Adrenal gland (tissue), 12 donors: ENCODE measurements around the gene KLHL29. TPM values are rescaled to one million over a fixed set of nuclear protein-coding genes. Genes with fewer than 3 reads are reported as not detected.
A peak's percentile ranks its signal among the peaks of the same experiment; 100 is the strongest.

ENCODE experiments used
- DNase-seq, 7 donors: peaks; one replicate each; pipeline ENCODE4 v3.0.0-alpha.2; 2019 to 2020
- H3K27ac ChIP-seq, 5 donors: fragments of 200-600 bp; sonication (generic) in 4 of 5; 1 replicate in 3 of 5; 2 replicates in 2 of 5; pipeline versions ENCODE4 v1.5.1 to v1.8.0; 2016 to 2020; ENCODE audit warnings: mild to moderate bottlenecking in 1 of 5
- H3K27me3 ChIP-seq: fragments of 200-600 bp; 2 replicates; pipeline ENCODE4 v1.8.0; 2021
- H3K36me3 ChIP-seq, 2 donors: fragments of 200-600 bp; replicated peaks in 1 of 2; 1 replicate in 1 of 2; 2 replicates in 1 of 2; pipeline versions ENCODE4 v1.5.1 to v1.8.0; 2018 to 2022
- H3K4me1 ChIP-seq, 2 donors: fragments of 200-600 bp; replicated peaks in 1 of 2; 1 replicate in 1 of 2; 2 replicates in 1 of 2; pipeline versions ENCODE4 v1.5.1 to v1.8.0; 2018 to 2021
- H3K4me3 ChIP-seq, 4 donors: fragments of 200-600 bp; sonication (generic) in 3 of 4; one replicate each; pipeline ENCODE4 v1.5.1; 2016 to 2018
- H3K9me3 ChIP-seq, 3 donors: fragments of 200-600 bp; sonication (generic) in 1 of 3; replicated peaks in 1 of 3; 1 replicate in 2 of 3; 2 replicates in 1 of 3; pipeline versions ENCODE4 v1.5.1 to v1.8.0; 2016 to 2021
- POLR2A ChIP-seq, 2 donors: fragments of 450-650 bp; IDR thresholded peaks; one replicate each; pipeline ENCODE4 v1.6.1; 2017; ENCODE audit warnings: antibody characterized with exemption in 2 of 2, mild to moderate bottlenecking in 2 of 2, moderate library complexity in 1 of 2
- WGBS, 4 donors: extraction: QIAGEN DNeasy Blood & Tissue Kit in 2 of 4; methylation state at CpG; one replicate each; pipeline versions ENCODE4 v1.1.5 to v1.1.7; 2013 to 2017; 5-methylcytosine and 5-hydroxymethylcytosine counted together
- intact Hi-C, 2 donors: fragments of 100-400 bp; cut with DNase I; formaldehyde crosslinking; loops; one replicate each; pipeline versions ENCODE4 v1.14.1 to v1.15.0; 2022 to 2023
- polyA plus RNA-seq, 3 donors: library from polyadenylated mRNA; stranded (reverse); fragments of 200-250 nt in 2 of 3; fragments of 350-450 nt in 1 of 3; fragmentation: Illumina TruSeq in 1 of 3; extraction: RNeasy Lipid Tissue Mini Kit (QIAGEN cat#74804) in 1 of 3; gene quantifications; one replicate each; pipeline ENCODE4 v1.2.3, GENCODE V29; 2013 to 2014
- total RNA-seq, 9 donors: library from RNA; depleted of rRNA in 4 of 9; stranded (reverse); fragments of >200 nt in 4 of 9; fragments of 120-200 nt in 1 of 9; fragmentation: NEBNext Ultra II Directional in 1 of 9; extraction: Animal tissue kit (Norgen Biotek cat#: 25700) in 1 of 9; gene quantifications; one replicate each; pipeline versions ENCODE4 v1.1.0 to v1.2.4, GENCODE V29; 2013 to 2023
- TF ChIP-seq, protein P1 (sequence below), 6 experiments: fragments of 450-650 bp in 4 of 6; fragments of 200-600 bp in 2 of 6; sonication (generic) in 1 of 6; IDR thresholded peaks; 1 replicate in 5 of 6; 2 replicates in 1 of 6; pipeline versions ENCODE4 v1.5.1 to v1.8.0; 2016 to 2021; ENCODE audit warnings: antibody characterized with exemption in 6 of 6, mild to moderate bottlenecking in 2 of 6, moderate library complexity in 1 of 6
- donor health status: healthy with polysubstance abuse.
- donor health status: Bipolar disorder and iron deficiency.
- donor health status: DM: yes; HTN: yes; CAD: no.
- donor health status: DM: no; HTN: no; CAD: no.
- donor health status: DM: no; HTN: no; CAD: no.
- donor health status: DM: yes; HTN: yes; CAD: no.

KLHL29 gene
- total and polyA plus RNA-seq, 12 donors = 1.9 to 24.5 (median 15.7) TPM

DNA sequence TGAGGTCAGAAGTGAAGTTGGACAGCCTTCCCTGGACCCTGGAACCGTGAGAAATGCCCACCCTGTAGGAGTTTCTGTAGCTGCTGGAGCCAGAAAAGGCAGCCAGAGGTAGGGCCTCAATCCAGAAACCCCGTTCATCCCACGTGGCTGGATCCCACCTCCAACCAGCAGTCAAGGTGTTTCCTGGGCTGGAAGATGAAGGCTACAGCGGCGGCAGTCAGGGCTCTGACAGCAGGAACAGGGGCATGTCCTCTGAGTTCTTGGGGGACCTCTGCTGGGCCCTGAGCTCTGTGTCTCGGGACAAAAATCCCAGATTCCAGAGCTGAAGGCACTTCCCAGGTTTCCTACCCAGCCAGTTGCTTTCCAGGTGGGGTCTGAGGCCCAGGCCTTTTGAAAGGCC is 218.2 kb downstream of the KLHL29 start:
- Histone ChIP-seq H3K4me3 (no peak overlapping the region), H3K27ac (peak overlapping the region in 2 of 5 donors; percentile 80 to 84), H3K27me3 (no peaks in the 10 kb centered on the region), H3K9me3 (no peaks in the 10 kb centered on the region), H3K36me3 (no peaks in the 10 kb centered on the region), H3K4me1 (peaks cover 12 to 20% of the 10 kb centered on the region in 2 donors)
- intact Hi-C loops = no loop called here
- TF ChIP-seq, protein P1, sequence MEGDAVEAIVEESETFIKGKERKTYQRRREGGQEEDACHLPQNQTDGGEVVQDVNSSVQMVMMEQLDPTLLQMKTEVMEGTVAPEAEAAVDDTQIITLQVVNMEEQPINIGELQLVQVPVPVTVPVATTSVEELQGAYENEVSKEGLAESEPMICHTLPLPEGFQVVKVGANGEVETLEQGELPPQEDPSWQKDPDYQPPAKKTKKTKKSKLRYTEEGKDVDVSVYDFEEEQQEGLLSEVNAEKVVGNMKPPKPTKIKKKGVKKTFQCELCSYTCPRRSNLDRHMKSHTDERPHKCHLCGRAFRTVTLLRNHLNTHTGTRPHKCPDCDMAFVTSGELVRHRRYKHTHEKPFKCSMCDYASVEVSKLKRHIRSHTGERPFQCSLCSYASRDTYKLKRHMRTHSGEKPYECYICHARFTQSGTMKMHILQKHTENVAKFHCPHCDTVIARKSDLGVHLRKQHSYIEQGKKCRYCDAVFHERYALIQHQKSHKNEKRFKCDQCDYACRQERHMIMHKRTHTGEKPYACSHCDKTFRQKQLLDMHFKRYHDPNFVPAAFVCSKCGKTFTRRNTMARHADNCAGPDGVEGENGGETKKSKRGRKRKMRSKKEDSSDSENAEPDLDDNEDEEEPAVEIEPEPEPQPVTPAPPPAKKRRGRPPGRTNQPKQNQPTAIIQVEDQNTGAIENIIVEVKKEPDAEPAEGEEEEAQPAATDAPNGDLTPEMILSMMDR (IDR thresholded peaks at IDR 0.05) = no peak
- no peak for TF ChIP-seq POLR2A (IDR thresholded peaks at IDR 0.05)
- WGBS, 4 donors = 78 to 98% (median 89%) methylated on average over 5 to 6 of the region's 6 CpGs
- DNase-seq = no peak

- H3K27ac ChIP-seq = peak overlapping the region in 1 of 5 donors; percentile 84
- intact Hi-C loops = no loop called here
- TF ChIP-seq POLR2A (IDR thresholded peaks at IDR 0.05) = no peak
- TF ChIP-seq, protein P1 (IDR thresholded peaks at IDR 0.05) = no peak
- 92 to 97% (median 94%) methylated on average over 9 to 12 of the region's 12 CpGs for WGBS, 4 donors
- H3K36me3 ChIP-seq = no peaks in the 10 kb centered on the region
- peaks cover 9 to 16% of the 10 kb centered on the region in 2 donors for H3K4me1 ChIP-seq
- no peaks in the 10 kb centered on the region for H3K27me3 ChIP-seq
- no peak overlapping the region for H3K4me3 ChIP-seq
- no peak for DNase-seq
- H3K9me3 ChIP-seq = no peaks in the 10 kb centered on the region
Measured at GRCh38 chr2:23603581-23603980, 218.6 kb downstream of the KLHL29 start.

GRCh38 chr2:23604731-23605130 is 219.8 kb downstream of the KLHL29 start:
- Histone ChIP-seq H3K36me3 (no peaks in the 10 kb centered on the region), H3K27ac (no peak overlapping the region), H3K4me3 (no peak overlapping the region), H3K4me1 (peaks cover under 1 to 8% of the 10 kb centered on the region in 2 donors), H3K27me3 (no peaks in the 10 kb centered on the region), H3K9me3 (no peaks in the 10 kb centered on the region)
- intact Hi-C loops = no loop called here
- no peak for DNase-seq
- WGBS, 4 donors = 81 to 93% (median 89%) methylated on average over 6 to 7 of the region's 7 CpGs
- TF ChIP-seq, protein P1 (IDR thresholded peaks at IDR 0.05) = no peak
- TF ChIP-seq POLR2A (IDR thresholded peaks at IDR 0.05) = no peak

DNA sequence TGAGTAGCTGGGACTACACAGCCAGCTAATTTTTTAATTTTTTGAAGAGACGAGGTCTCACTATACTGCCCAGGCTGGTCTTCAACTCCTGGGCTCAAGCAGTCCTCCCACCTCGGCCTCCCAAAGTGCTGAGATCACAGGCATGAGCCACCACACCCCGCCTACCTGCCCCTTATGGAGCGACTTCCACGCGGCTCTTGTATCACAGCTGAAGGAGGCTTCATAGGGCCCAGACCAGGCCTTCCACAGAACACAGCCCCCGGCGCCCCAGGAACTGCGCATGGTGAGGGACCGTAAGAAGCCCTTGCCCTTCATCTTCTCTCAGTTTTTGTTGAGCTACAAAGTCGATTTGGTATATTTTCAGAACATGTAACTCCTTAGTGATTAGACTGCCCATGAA is 220.3 kb downstream of the KLHL29 start:
- Histone ChIP-seq H3K36me3 (no peaks in the 10 kb centered on the region), H3K4me3 (no peak overlapping the region), H3K9me3 (no peaks in the 10 kb centered on the region), H3K27ac (no peak overlapping the region), H3K27me3 (no peaks in the 10 kb centered on the region), H3K4me1 (peaks cover 0 to 8% of the 10 kb centered on the region in 2 donors)
- intact Hi-C loops = no loop called here
- TF ChIP-seq, protein P1 (IDR thresholded peaks at IDR 0.05) = no peak
- no peak for TF ChIP-seq POLR2A (IDR thresholded peaks at IDR 0.05)
- no peak for DNase-seq
- 89 to 96% (median 92%) methylated on average over 11 of the region's 11 CpGs for WGBS, 4 donors
